GM12891 (cell line): ENCODE data around the gene AIFM3.

Source experiments
- POLR2A ChIP-seq: IDR thresholded peaks from 2 replicates; pipeline ENCODE4 v1.6.1; 2011; ENCODE audit warnings: low read depth, low read length, control low read depth
- POLR2AphosphoS5 ChIP-seq: IDR thresholded peaks from 2 replicates; pipeline ENCODE4 v1.6.1; 2011; ENCODE audit warnings: low read depth, low read length, control low read depth
- SPI1 ChIP-seq: IDR thresholded peaks from 2 replicates; pipeline ENCODE4 v1.6.1; 2011; ENCODE audit warnings: low read depth, low read length, control low read depth
- TAF1 ChIP-seq: IDR thresholded peaks from 2 replicates; pipeline ENCODE4 v1.6.1; 2011; ENCODE audit warnings: low read depth, low read length, control low read depth

DNA sequence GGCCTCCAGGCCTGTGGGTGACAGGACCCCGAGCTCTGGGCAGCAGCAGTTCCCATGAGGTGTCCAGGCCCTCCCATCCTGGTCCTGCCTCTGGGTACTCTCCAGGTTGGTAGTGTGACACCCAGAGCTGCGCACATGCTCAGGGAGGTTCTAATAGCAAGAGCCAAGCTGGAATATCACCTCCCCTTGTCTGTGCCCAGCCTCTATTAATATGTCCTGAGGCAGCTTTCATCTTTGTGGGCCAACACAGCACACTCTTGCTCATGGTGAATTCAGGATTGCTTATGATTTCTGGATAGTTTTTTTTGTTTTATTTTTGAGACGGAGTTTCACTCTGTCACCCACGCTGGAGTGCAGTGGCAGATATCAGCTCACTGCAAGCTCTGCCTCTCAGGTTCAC, 51.3 kb downstream of the AIFM3 start:
- TF ChIP-seq POLR2A (no peak), POLR2AphosphoS5 (no peak), SPI1 (no peak), TAF1 (no peak)
